Activated CD8-positive, alpha-beta memory T cell treated with anti-CD3 and anti-CD28 coated beads, Interleukin-2, amount 10 ng/mL, durations not matched to agents 7 days and 5 days (primary cell): Measurements from ENCODE around the gene SERPING1. TPM values are rescaled to one million over a fixed set of nuclear protein-coding genes. Genes with fewer than 3 reads are reported as not detected.

ENCODE experiments used
- ATAC-seq: fragments of 150-1000 bp; cut with Tn5 transposase; one replicate; pipeline ENCODE4 v1.10.0; 2021; ENCODE audit warnings: moderate library complexity
- CTCF ChIA-PET: fragments of 350-600 bp; sonication (Branson Sonifier 250); formaldehyde crosslinking; loops from one replicate; lab custom pipeline; 2021; ENCODE audit warnings: antibody characterized with exemption; lab: Charles Lee
- DNase-seq: peaks from one replicate; pipeline ENCODE4 v3.0.0-alpha.2; 2020
- H3K27ac Mint-ChIP-seq: one replicate; pipeline ENCODE4 v1.8.0; 2021; ENCODE audit warnings: mild to moderate bottlenecking, mixed read lengths
- H3K27me3 Mint-ChIP-seq: one replicate; pipeline ENCODE4 v1.8.0; 2021; ENCODE audit warnings: mixed read lengths
- H3K36me3 Mint-ChIP-seq: one replicate; pipeline ENCODE4 v1.8.0; 2021; ENCODE audit warnings: mild to moderate bottlenecking, mixed read lengths
- H3K4me1 Mint-ChIP-seq: one replicate; pipeline ENCODE4 v1.8.0; 2021; ENCODE audit warnings: mixed read lengths
- H3K4me3 Mint-ChIP-seq: one replicate; pipeline ENCODE4 v1.8.0; 2021; ENCODE audit warnings: mild to moderate bottlenecking, moderate library complexity, mixed read lengths
- H3K9me3 Mint-ChIP-seq: one replicate; pipeline ENCODE4 v1.8.0; 2022; ENCODE audit warnings: low read depth, mixed read lengths
- total RNA-seq, 2 experiments: library from RNA; stranded (reverse); gene quantifications; one replicate each; pipeline ENCODE4 v1.2.3, GENCODE V29; 2021

Gene SERPING1
- total RNA-seq, 2 experiments from 2014 or later, result not detected

DNA sequence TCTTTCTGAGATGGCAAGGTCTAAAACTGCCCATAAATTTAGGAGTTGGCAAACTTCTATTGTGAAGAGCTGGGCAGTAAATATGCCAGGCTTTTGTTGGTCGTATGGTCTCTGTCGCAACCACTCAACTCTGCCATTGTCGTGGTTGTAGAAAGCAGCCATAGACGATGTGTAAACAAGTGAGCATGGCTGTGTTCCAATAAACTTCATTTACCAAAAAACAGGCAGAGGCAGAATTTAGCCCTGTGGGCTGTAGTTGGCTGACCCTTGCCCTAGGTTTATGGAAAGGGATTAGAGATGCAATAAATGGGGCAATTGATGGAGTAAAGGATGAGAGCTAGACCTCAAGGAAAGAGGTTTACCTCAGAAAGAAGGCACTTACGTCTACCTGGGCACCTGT is 34.6 kb downstream of the SERPING1 start:
- DNase-seq (no peak), ATAC-seq (no peak)
- Mint-ChIP-seq H3K9me3 (no peaks in the 10 kb centered on the region), H3K27ac (no peak overlapping the region), H3K4me1 (no peaks in the 10 kb centered on the region), H3K36me3 (no peaks in the 10 kb centered on the region), H3K4me3 (no peak overlapping the region), H3K27me3 (peaks cover 46% of the 10 kb centered on the region)
- CTCF ChIA-PET, result interaction anchor here (1.9 kb wide), 1 partner anchor 9 kb away, joined by 5 read pairs; no protein-coding TSS in a partner anchor

DNA sequence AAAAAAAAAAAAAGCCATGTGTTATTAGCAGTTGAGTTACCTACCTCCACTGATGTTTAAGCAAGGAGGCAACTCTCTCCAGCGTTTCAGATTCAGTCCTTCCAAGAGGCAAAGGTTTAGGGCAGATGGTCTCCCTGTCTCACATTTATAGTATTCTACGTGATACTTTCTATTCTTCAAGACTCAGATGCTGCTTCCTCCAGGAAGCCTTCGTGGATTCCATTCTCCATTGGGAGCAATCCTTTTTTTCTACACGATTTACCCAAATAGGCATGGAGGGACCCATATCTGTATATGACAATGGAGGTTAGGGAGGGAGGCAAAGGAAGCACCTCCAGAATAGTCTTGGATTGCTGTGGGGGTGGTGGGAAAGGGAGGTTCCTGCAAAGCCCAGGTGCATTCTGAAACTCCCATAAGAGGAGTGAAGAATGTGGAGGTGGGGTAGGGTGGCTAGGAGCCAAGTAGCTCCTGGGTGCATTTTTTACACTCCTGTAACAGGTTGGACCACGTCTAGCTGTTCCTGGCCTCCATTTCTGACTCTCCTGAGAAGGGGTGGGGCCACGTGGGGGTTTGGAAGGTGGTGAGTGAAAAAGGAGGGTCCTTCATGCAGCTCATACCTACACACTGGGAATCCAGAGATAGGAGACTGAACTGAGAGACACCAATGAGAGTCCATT is 36.0 kb downstream of the SERPING1 start:
- H3K4me1 Mint-ChIP-seq, result peaks cover 6% of the 10 kb centered on the region
- H3K4me3 Mint-ChIP-seq, result no peak overlapping the region
- no peaks in the 10 kb centered on the region for H3K9me3 Mint-ChIP-seq
- CTCF ChIA-PET, result interaction anchor here (2.3 kb wide), 1 partner anchor 11 kb away, joined by 12 read pairs; no protein-coding TSS in a partner anchor
- DNase-seq (no peak), ATAC-seq (no peak)
- H3K27me3 Mint-ChIP-seq, result peaks cover 52% of the 10 kb centered on the region
- no peak overlapping the region for H3K27ac Mint-ChIP-seq
- H3K36me3 Mint-ChIP-seq, result no peaks in the 10 kb centered on the region

- Mint-ChIP-seq H3K27me3 (peaks cover 48% of the 10 kb centered on the region), H3K4me3 (no peak overlapping the region)
- CTCF ChIA-PET, result interaction anchor here (0.7 to 2.3 kb wide), 2 partner anchors 10 to 64 kb away, joined by 3 to 12 read pairs; no protein-coding TSS in a partner anchor
These were observed 36.8 kb downstream of the SERPING1 start for GRCh38 chr11:57634311-57634710.

DNA sequence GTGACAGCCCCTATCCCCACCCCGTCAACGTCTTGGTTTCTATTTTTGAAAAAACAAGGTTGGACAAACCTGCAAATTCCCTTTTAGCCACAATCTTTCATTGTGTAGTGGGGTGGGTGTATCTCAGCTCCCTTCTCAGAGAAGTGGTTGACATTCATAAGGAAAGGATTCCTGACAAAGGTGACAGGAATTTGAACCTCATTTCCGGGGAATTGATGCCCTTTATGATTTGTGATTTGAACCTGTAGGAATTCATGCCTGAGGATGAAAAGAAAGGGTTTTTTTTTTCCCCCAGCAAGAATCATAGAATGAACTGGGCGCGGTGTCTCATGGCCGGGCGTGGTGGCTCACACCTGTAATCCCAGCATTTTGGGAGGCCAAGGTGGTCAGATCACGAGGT is 37.8 kb downstream of the SERPING1 start:
- H3K36me3 Mint-ChIP-seq, result no peaks in the 10 kb centered on the region
- ATAC-seq (no peak), DNase-seq (no peak)
- peaks cover 52% of the 10 kb centered on the region for H3K27me3 Mint-ChIP-seq
- H3K27ac Mint-ChIP-seq, result no peak overlapping the region
- H3K4me3 Mint-ChIP-seq, result no peak overlapping the region
- peaks cover 12% of the 10 kb centered on the region for H3K4me1 Mint-ChIP-seq
- no peaks in the 10 kb centered on the region for H3K9me3 Mint-ChIP-seq
- CTCF ChIA-PET, result interaction anchor here (0.6 to 6.2 kb wide), 3 partner anchors 9 to 385 kb away, joined by 4 to 29 read pairs (median 12); no protein-coding TSS in a partner anchor

More at GRCh38 chr11:57634311-57634710, 36.8 kb downstream of the SERPING1 start:
- no peaks in the 10 kb centered on the region for H3K36me3 Mint-ChIP-seq
- peaks cover 12% of the 10 kb centered on the region for H3K4me1 Mint-ChIP-seq
- H3K27ac Mint-ChIP-seq, result no peak overlapping the region
- DNase-seq, result no peak
- H3K9me3 Mint-ChIP-seq, result no peaks in the 10 kb centered on the region
- no peak for ATAC-seq

DNA sequence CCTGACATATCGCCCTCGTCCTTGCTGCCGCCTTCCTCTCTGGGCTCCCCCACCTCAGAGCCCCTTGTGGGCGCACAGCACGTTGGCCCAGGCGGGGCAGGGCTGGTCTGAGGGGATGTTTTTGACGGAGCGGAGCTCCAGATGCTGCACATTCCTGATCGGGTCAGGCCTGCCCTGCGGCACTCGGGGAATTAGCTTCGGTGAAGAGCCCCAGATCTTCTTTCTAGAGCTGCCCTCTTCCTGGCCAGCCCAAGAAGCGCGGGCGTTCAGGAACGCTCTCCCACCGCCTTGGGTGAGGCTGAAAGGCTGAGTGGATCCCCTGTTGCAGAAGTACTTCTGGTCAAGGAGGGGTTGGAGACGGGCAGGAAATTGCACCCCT is 40.1 kb downstream of the SERPING1 start:
- Mint-ChIP-seq H3K27ac (no peak overlapping the region), H3K4me3 (peak overlapping the region; percentile 80), H3K9me3 (no peaks in the 10 kb centered on the region), H3K27me3 (peaks cover 47% of the 10 kb centered on the region), H3K36me3 (no peaks in the 10 kb centered on the region), H3K4me1 (peaks cover 13% of the 10 kb centered on the region)
- DNase-seq (no peak), ATAC-seq (no peak)
- CTCF ChIA-PET, result interaction anchor here (6.2 to 10.0 kb wide), 2 partner anchors 66 to 180 kb away, joined by 29 to 267 read pairs; partner anchors contain the start of gene UBE2L6

- Mint-ChIP-seq H3K4me1 (peaks cover 13% of the 10 kb centered on the region), H3K27ac (no peak overlapping the region), H3K27me3 (peaks cover 48% of the 10 kb centered on the region), H3K9me3 (no peaks in the 10 kb centered on the region), H3K4me3 (peak overlapping the region; percentile 80), H3K36me3 (no peaks in the 10 kb centered on the region)
- ATAC-seq (peak; percentile 54), DNase-seq (no peak)
- CTCF ChIA-PET, result interaction anchor here (0.8 to 10.0 kb wide), 7 partner anchors 10 to 181 kb away, joined by 3 to 267 read pairs (median 9); partner anchors contain the start of gene UBE2L6
These were observed 40.7 kb downstream of the SERPING1 start for GRCh38 chr11:57638005-57638781.

DNA sequence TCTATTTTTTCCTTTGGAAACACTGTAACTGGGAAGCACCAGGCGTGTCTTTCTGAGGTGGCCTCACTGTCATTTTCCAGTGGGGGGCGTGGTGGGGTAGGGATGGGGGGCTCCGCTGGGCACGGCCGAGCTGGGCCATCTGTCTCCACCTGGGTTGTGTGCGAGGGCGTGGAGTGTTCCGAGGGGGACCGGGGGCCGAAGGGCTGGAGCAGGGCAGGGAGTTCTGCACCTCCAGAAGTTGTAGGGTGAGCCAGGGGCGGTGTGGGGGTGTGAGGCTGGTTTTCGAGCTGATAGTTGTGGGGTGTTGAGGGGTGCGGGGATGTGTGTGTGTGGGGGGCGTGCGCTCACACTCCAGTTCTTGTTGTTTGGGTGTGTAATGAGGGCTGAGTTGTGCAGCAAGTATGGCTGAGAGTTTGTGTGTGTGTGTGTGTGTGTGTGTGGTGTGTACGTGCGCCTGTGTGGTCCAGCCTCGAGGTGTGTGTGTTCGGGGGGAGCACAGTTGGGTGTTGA is 41.4 kb downstream of the SERPING1 start:
- CTCF ChIA-PET, result interaction anchor here (0.8 to 10.0 kb wide), 8 partner anchors 8 to 181 kb away, joined by 3 to 267 read pairs (median 8); partner anchors contain the start of gene UBE2L6
- peak; percentile 25 for ATAC-seq
- H3K4me1 Mint-ChIP-seq, result peaks cover 13% of the 10 kb centered on the region
- no peaks in the 10 kb centered on the region for H3K36me3 Mint-ChIP-seq
- H3K9me3 Mint-ChIP-seq, result no peaks in the 10 kb centered on the region
- no peak for DNase-seq
- peak overlapping the region; percentile 80 for H3K4me3 Mint-ChIP-seq
- peaks cover 48% of the 10 kb centered on the region for H3K27me3 Mint-ChIP-seq
- H3K27ac Mint-ChIP-seq, result no peak overlapping the region

DNA sequence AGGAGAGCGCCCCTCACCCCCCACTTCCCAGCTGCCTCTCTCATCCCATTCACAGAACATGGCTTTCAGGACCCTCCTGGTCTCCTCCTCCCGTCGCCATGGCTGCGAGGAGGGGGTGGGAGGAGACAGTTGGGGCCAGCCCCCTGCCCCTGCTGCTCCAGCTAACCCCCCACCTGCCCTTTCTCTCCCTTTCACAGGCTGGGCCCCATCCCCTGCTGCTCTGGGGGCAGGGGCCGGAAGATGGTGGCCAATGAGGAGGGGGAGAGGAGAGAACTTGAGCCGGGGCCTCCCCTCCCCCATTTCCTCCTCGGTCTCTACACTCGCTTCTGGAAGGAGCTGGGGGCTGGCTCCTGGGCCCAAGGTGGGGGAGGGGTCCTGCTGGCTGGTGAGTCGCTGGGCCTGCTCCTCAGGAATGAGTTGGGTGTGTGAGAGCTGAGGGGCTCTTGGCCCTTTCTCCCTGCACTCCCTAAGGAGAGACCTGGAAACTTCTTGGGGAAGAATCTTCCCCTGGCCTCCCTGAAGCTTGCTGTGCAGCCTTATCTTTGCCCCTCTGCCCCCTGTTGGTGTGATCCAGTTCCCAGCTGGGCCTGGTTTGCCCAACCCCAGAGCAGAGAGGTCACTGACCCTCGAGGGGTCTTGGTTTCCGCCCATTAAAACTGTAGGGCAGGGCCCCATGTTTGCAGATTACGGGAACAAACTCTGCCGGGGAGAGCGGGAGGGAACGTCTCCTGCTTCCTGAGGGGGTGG is 42.0 kb downstream of the SERPING1 start:
- ATAC-seq (peak; percentile 6), DNase-seq (no peak)
- H3K4me3 Mint-ChIP-seq, result peak overlapping the region; percentile 80
- H3K36me3 Mint-ChIP-seq, result no peaks in the 10 kb centered on the region
- H3K4me1 Mint-ChIP-seq, result peaks cover 13% of the 10 kb centered on the region
- peaks cover 44% of the 10 kb centered on the region for H3K27me3 Mint-ChIP-seq
- no peaks in the 10 kb centered on the region for H3K9me3 Mint-ChIP-seq
- CTCF ChIA-PET, result interaction anchor here (0.8 to 10.0 kb wide), 14 partner anchors 9 to 207 kb away, joined by 3 to 267 read pairs (median 4); partner anchors contain the start of genes RTN4RL2 and UBE2L6
- H3K27ac Mint-ChIP-seq, result no peak overlapping the region

- CTCF ChIA-PET, result interaction anchor here (1.2 to 10.0 kb wide), 18 partner anchors 8 to 208 kb away, joined by 3 to 267 read pairs (median 8); partner anchors contain the start of genes RTN4RL2 and UBE2L6
- no peaks in the 10 kb centered on the region for H3K36me3 Mint-ChIP-seq
- DNase-seq (no peak), ATAC-seq (no peak)
- H3K27ac Mint-ChIP-seq, result no peak overlapping the region
- H3K4me1 Mint-ChIP-seq, result peaks cover 13% of the 10 kb centered on the region
- H3K9me3 Mint-ChIP-seq, result no peaks in the 10 kb centered on the region
- no peak overlapping the region for H3K4me3 Mint-ChIP-seq
- H3K27me3 Mint-ChIP-seq, result peaks cover 43% of the 10 kb centered on the region
These were observed 42.7 kb downstream of the SERPING1 start for GRCh38 chr11:57640068-57640800.

DNA sequence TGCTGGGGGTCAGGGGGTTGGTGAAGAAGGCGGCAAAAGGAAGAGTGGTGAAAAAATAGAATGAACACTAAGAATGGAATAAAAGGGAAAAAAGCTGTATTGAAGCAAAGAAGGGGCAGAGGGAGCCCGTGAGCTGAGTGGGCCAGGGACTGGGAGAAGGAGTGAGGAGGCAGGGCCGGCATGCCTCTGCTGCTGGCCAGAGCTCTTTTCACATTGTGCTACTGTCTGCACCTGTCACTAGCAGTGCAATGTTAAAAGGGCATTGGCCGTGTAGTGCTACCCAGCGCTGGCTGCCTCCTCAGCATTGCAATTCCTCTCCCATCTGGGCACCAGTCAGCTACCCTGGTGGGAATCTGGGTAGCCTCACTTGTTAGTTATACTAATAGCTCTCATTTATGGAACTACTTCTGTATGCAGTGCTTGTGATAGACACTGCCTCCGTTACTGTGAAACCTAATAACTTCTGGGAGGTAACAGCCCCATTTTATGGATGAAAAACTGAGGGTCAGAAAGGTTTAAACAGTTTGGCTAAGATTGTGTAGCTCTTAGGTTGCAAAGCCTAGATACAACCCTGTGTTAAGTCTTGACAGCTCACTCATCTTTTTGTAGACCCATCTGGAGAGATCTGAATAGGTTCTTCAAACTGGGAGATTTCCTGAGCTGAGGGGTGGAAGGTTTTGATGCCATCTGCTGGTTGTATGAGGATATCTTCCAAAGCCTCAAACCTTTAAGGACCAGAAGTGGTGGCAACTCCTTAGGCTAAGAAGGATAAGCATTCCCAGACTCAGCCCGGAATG is 43.7 kb downstream of the SERPING1 start:
- ATAC-seq (peak; percentile 46), DNase-seq (no peak)
- H3K27ac Mint-ChIP-seq, result no peak overlapping the region
- H3K27me3 Mint-ChIP-seq, result peaks cover 51% of the 10 kb centered on the region
- no peaks in the 10 kb centered on the region for H3K9me3 Mint-ChIP-seq
- H3K36me3 Mint-ChIP-seq, result no peaks in the 10 kb centered on the region
- CTCF ChIA-PET, result interaction anchor here (0.9 to 10.0 kb wide), 20 partner anchors 9 to 298 kb away, joined by 3 to 267 read pairs (median 5); partner anchors contain the start of genes SELENOH and UBE2L6
- peaks cover 19% of the 10 kb centered on the region for H3K4me1 Mint-ChIP-seq
- no peak overlapping the region for H3K4me3 Mint-ChIP-seq

DNA sequence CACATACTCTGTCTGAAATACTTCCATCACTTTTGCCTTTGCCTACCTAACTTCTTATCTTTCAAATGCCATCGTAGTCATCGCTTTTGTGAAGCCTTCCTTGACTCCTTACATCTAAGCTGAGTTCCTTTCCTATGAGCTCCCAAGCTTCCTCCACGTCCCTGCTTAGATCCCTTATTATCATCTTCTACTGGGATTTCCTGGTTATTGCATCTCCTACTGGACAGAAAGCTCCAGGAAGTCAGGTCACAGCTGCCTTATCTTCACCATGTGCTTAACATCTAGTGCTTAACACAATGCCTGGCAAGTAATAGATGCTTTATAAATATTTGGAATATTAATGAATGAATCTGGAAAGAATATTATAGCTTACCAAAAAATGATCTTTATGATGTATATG is 46.3 kb downstream of the SERPING1 start:
- CTCF ChIA-PET, result interaction anchor here (0.9 to 10.0 kb wide), 32 partner anchors 9 to 310 kb away, joined by 3 to 267 read pairs (median 5); partner anchors contain the start of genes CLP1, RTN4RL2, SELENOH and SSRP1
- Mint-ChIP-seq H3K36me3 (no peaks in the 10 kb centered on the region), H3K27ac (no peak overlapping the region), H3K27me3 (peaks cover 62% of the 10 kb centered on the region), H3K4me3 (no peak overlapping the region), H3K4me1 (peaks cover 25% of the 10 kb centered on the region), H3K9me3 (no peaks in the 10 kb centered on the region)
- ATAC-seq (no peak), DNase-seq (no peak)
